ENCODE data around the gene XIST.

DNA sequence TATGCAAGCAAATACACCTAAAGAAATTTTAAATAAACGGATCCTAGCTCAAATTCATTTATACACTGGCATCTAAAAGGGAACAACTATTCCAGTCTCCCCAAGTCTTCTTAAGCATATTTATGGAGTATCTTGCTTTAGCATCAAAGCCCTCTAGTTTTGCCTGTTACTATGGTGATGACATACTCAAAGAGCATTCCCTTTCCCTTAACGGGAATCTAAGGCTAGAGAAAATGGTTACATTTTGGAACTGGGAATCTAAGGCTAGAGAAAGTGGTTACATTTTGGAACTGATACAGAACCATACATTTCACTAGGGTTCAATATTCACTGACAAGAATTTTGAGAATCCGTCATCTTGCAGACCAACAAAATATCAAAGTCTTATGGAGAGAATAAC, 18.3 kb downstream of the XIST start:
- TF ChIP-seq JUN (IDR thresholded peaks at IDR 0.05; ENCODE audit: borderline replicate concordance, low read depth, low read length) = no peak
- no peak for TF ChIP-seq JUN (CRISPR knock-in tag; IDR thresholded peaks at IDR 0.05; ENCODE audit: borderline replicate concordance)
- no peak for TF ChIP-seq CTCF (IDR thresholded peaks at IDR 0.05 in 2 of 3, conservative IDR thresholded peaks at IDR 0.05 in 1 of 3; ENCODE audit: insufficient read depth in 2 of 3, low read depth in 1 of 3, low read length in 3 of 3)
- TF ChIP-seq ZBTB17 (CRISPR knock-in tag; IDR thresholded peaks at IDR 0.05) = no peak
- TF ChIP-seq GTF2F1 (IDR thresholded peaks at IDR 0.05; ENCODE audit: low read depth, low read length) = no peak
- TF ChIP-seq BRCA1 (IDR thresholded peaks at IDR 0.05) = no peak
- no peak for TF ChIP-seq BRCA1 (CRISPR knock-in tag; IDR thresholded peaks at IDR 0.05)
- no peak for TF ChIP-seq POLR2A (conservative IDR thresholded peaks at IDR 0.05)
- no peak for TF ChIP-seq KLF10 (CRISPR knock-in tag; IDR thresholded peaks at IDR 0.05)
- TF ChIP-seq NR2C2 (CRISPR knock-in tag; IDR thresholded peaks at IDR 0.05) = no peak
- TF ChIP-seq NR2C2 (tag; IDR thresholded peaks at IDR 0.05) = no peak
- no peak for TF ChIP-seq ZBTB33 (CRISPR knock-in tag; IDR thresholded peaks at IDR 0.05)
- TF ChIP-seq TAF1 (IDR thresholded peaks at IDR 0.05; ENCODE audit: control insufficient read depth, extremely low read depth, insufficient read depth, low read length, severe bottlenecking) = no peak
- TF ChIP-seq NFIC (IDR thresholded peaks at IDR 0.05) = no peak
- no peak for TF ChIP-seq HDAC1 (IDR thresholded peaks at IDR 0.05)
- TF ChIP-seq ZNF274 (IDR thresholded peaks at IDR 0.05; ENCODE audit: borderline replicate concordance, low read depth, low read length) = no peak
- no peak for TF ChIP-seq MAFK (IDR thresholded peaks at IDR 0.05; ENCODE audit: low read length)

Data from K562 (cell line).